Activated B cell treated with CpG ODN at 0.5 μM for 24 hours (primary cell): Measurements from ENCODE around the gene TRMT13. TPM values are rescaled to one million over a fixed set of nuclear protein-coding genes. Genes with fewer than 3 reads are reported as not detected.
"Not testable (repeated sequence)": the region's sequence is repeated elsewhere in the genome, so short reads cannot be mapped to it uniquely, and the experiment has no call there.

Source experiments
- ATAC-seq: fragments of 200-7000 bp; cut with Tn5 transposase; one replicate; pipeline ENCODE4 v1.10.0; 2021; ENCODE audit warnings: low read depth, mild to moderate bottlenecking, moderate library complexity
- CTCF ChIA-PET: fragments of 350-600 bp; sonication (Branson Sonifier 250); formaldehyde crosslinking; loops from one replicate; lab custom pipeline; 2021; ENCODE audit warnings: antibody characterized with exemption; lab: Charles Lee
- POLR2A ChIA-PET: fragments of 350-600 bp; sonication (Branson Sonifier 250); formaldehyde crosslinking; loops from one replicate; lab custom pipeline; 2021; ENCODE audit warnings: antibody characterized with exemption; lab: Charles Lee
- DNase-seq: peaks from one replicate; pipeline ENCODE4 v3.0.0; 2022
- H3K27ac Mint-ChIP-seq: one replicate; pipeline ENCODE4 v1.8.0; 2020; ENCODE audit warnings: mixed read lengths
- H3K27me3 Mint-ChIP-seq: one replicate; pipeline ENCODE4 v1.8.0; 2021; ENCODE audit warnings: mixed read lengths
- H3K36me3 Mint-ChIP-seq: one replicate; pipeline ENCODE4 v1.8.0; 2021; ENCODE audit warnings: low read depth, mixed read lengths
- H3K4me1 Mint-ChIP-seq: one replicate; pipeline ENCODE4 v1.8.0; 2021; ENCODE audit warnings: mixed read lengths
- H3K4me3 Mint-ChIP-seq: one replicate; pipeline ENCODE4 v1.8.0; 2020; ENCODE audit warnings: mild to moderate bottlenecking, mixed read lengths
- H3K9me3 Mint-ChIP-seq: one replicate; pipeline ENCODE4 v1.8.0; 2020; ENCODE audit warnings: mixed read lengths
- CTCF ChIP-seq: fragments of 200-600 bp; IDR thresholded peaks from one replicate; pipeline ENCODE4 v1.8.0; 2022; ENCODE audit warnings: antibody characterized with exemption, mild to moderate bottlenecking
- intact Hi-C: fragments of 100-400 bp; cut with micrococcal nuclease; formaldehyde crosslinking; loops from one replicate; pipeline ENCODE4 v1.15.1; 2024
- total RNA-seq: library from RNA; stranded (reverse); gene quantifications from 2 replicates; pipeline ENCODE4 v1.2.3, GENCODE V29; 2022

The TRMT13 gene
- total RNA-seq, 1 donor from 2014 or later, result 31.4 TPM

GRCh38 chr1:100184536-100184935, 51.6 kb downstream of the TRMT13 start:
- ATAC-seq (peak; percentile 99), DNase-seq (no peak)
- Mint-ChIP-seq H3K9me3 (no peaks in the 10 kb centered on the region), H3K36me3 (no peaks in the 10 kb centered on the region), H3K27me3 (no peaks in the 10 kb centered on the region), H3K27ac (peak overlapping the region; percentile 75), H3K4me1 (peaks cover 15% of the 10 kb centered on the region), H3K4me3 (no peak overlapping the region)
- no peak for TF ChIP-seq CTCF
- ChIA-PET CTCF (no interaction called here), POLR2A (interaction anchor here (0.8 to 1.2 kb wide), 3 partner anchors 52 to 215 kb away, joined by 3 to 6 read pairs (median 3); partner anchors contain the start of genes SASS6, SLC35A3 and TRMT13)
- intact Hi-C loops, result loop anchor here (1.0 to 2.0 kb wide), 4 partner anchors 32 to 168 kb away; partner anchors contain the start of genes CDC14A, DBT and TRMT13

GRCh38 chr1:100187912-100188311, 54.9 kb downstream of the TRMT13 start:
- H3K4me1 Mint-ChIP-seq, result peaks cover 15% of the 10 kb centered on the region
- DNase-seq, result no peak
- ChIA-PET CTCF (no interaction called here), POLR2A (no interaction called here)
- H3K27ac Mint-ChIP-seq, result no peak overlapping the region
- no peak for TF ChIP-seq CTCF
- H3K9me3 Mint-ChIP-seq, result no peaks in the 10 kb centered on the region
- H3K4me3 Mint-ChIP-seq, result no peak overlapping the region
- no peak for ATAC-seq
- H3K27me3 Mint-ChIP-seq, result no peaks in the 10 kb centered on the region
- intact Hi-C loops, result no loop called here
- peaks cover 11% of the 10 kb centered on the region for H3K36me3 Mint-ChIP-seq

GRCh38 chr1:100188617-100189016, 55.7 kb downstream of the TRMT13 start:
- ATAC-seq, result no peak
- H3K27ac Mint-ChIP-seq, result no peak overlapping the region
- intact Hi-C loops, result no loop called here
- no peaks in the 10 kb centered on the region for H3K27me3 Mint-ChIP-seq
- ChIA-PET POLR2A (no interaction called here), CTCF (no interaction called here)
- DNase-seq, result no peak
- TF ChIP-seq CTCF, result no peak
- peaks cover 11% of the 10 kb centered on the region for H3K36me3 Mint-ChIP-seq
- H3K4me1 Mint-ChIP-seq, result peaks cover 15% of the 10 kb centered on the region
- H3K9me3 Mint-ChIP-seq, result no peaks in the 10 kb centered on the region
- H3K4me3 Mint-ChIP-seq, result no peak overlapping the region

- intact Hi-C loops, result no loop called here
- no peak for TF ChIP-seq CTCF
- Mint-ChIP-seq H3K4me1 (no peaks in the 10 kb centered on the region), H3K4me3 (no peak overlapping the region), H3K9me3 (no peaks in the 10 kb centered on the region), H3K27ac (no peak overlapping the region), H3K27me3 (no peaks in the 10 kb centered on the region), H3K36me3 (peaks cover 70% of the 10 kb centered on the region)
- no peak for DNase-seq
- ChIA-PET CTCF (no interaction called here), POLR2A (no interaction called here)
- ATAC-seq, result no peak
Observed at GRCh38 chr1:100198596-100198995, 65.6 kb downstream of the TRMT13 start.

GRCh38 chr1:100200060-100200459, 67.1 kb downstream of the TRMT13 start:
- H3K27me3 Mint-ChIP-seq, POLR2A ChIA-PET, H3K9me3 Mint-ChIP-seq, DNase-seq, H3K4me1 Mint-ChIP-seq, CTCF ChIA-PET, H3K4me3 Mint-ChIP-seq, intact Hi-C loops, H3K27ac Mint-ChIP-seq, ATAC-seq: not testable (repeated sequence)
- peaks cover 83% of the 10 kb centered on the region for H3K36me3 Mint-ChIP-seq

Other genes starting within 250 kb of the TRMT13 start
- 18.3 and 21.1 TPM in 2 replicates for gene SLC35A3, start 163.2 kb upstream of the TRMT13 start, total RNA-seq
- 5.5 and 5.9 TPM in 2 replicates for gene SASS6, start 233 bp upstream of the TRMT13 start, total RNA-seq
- 0.71 and 0.75 TPM in 2 replicates for gene LRRC39, start 45.1 kb downstream of the TRMT13 start, total RNA-seq
- 9.8 and 11.6 TPM in 2 replicates for gene DBT, start 116.7 kb downstream of the TRMT13 start, total RNA-seq
- 32.3 and 34.5 TPM in 2 replicates for gene RTCA, start 133.1 kb downstream of the TRMT13 start, total RNA-seq
- gene CDC14A, start 219.3 kb downstream of the TRMT13 start, total RNA-seq, result 16.8 and 17.0 TPM in 2 replicates